GM11168 (cell line): ENCODE measurements around the gene COL6A1.
"Not testable (repeated sequence)": the region's sequence is repeated elsewhere in the genome, so short reads cannot be mapped to it uniquely, and the experiment has no call there.

ENCODE experiments used
- in situ Hi-C: fragments of 300-500 bp; cut with MboI; formaldehyde crosslinking; loops from one replicate; pipeline ENCODE4 v1.12.0; 2022; ENCODE audit warnings: low sequenced_read_pairs; ENCODE audit not compliant: unreplicated experiment

Gene COL6A1

DNA sequence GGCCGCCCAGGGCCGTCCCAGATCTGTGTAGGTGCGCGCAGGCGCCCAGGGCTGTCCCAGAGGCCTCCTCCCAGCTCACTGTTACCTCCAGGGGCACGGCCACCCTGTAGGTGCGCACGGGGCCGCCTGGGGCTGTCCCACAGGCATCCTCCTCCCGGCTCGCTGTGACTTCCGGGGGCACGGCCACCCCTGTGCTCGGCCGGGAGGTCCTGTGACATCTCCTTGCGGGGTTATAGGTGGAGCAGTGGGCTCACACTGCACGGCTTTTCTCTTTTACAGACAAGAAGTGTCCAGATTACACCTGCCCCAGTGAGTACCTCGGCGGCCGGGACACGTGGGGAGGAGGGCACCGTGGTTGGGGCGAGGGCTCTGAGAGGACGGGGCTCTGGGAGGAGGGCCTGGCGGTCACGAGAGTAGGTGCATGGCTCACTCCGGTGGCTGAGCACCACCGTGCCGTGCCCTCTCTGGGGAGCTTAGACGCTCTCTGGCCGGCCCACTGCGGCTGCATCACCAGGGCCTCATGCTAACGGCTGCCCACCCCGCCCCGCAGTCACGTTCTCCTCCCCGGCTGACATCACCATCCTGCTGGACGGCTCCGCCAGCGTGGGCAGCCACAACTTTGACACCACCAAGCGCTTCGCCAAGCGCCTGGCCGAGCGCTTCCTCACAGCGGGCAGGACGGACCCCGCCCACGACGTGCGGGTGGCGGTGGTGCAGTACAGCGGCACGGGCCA, 21.4 kb downstream of the COL6A1 start:
- in situ Hi-C loops = no loop called here

DNA sequence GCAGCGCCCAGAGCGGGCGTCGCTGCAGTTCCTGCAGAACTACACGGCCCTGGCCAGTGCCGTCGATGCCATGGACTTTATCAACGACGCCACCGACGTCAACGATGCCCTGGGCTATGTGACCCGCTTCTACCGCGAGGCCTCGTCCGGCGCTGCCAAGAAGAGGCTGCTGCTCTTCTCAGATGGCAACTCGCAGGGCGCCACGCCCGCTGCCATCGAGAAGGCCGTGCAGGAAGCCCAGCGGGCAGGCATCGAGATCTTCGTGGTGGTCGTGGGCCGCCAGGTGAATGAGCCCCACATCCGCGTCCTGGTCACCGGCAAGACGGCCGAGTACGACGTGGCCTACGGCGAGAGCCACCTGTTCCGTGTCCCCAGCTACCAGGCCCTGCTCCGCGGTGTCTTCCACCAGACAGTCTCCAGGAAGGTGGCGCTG, 22.0 kb downstream of the COL6A1 start:
- in situ Hi-C loops = no loop called here

DNA sequence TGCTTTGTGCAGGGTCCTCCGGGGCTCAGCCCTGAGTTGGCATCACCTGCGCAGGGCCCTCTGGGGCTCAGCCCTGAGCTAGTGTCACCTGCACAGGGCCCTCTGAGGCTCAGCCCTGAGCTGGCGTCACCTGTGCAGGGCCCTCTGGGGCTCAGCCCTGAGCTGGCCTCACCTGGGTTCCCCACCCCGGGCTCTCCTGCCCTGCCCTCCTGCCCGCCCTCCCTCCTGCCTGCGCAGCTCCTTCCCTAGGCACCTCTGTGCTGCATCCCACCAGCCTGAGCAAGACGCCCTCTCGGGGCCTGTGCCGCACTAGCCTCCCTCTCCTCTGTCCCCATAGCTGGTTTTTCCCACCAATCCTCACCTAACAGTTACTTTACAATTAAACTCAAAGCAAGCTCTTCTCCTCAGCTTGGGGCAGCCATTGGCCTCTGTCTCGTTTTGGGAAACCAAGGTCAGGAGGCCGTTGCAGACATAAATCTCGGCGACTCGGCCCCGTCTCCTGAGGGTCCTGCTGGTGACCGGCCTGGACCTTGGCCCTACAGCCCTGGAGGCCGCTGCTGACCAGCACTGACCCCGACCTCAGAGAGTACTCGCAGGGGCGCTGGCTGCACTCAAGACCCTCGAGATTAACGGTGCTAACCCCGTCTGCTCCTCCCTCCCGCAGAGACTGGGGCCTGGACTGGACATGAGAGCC, 22.7 kb downstream of the COL6A1 start:
- in situ Hi-C loops = no loop called here

DNA sequence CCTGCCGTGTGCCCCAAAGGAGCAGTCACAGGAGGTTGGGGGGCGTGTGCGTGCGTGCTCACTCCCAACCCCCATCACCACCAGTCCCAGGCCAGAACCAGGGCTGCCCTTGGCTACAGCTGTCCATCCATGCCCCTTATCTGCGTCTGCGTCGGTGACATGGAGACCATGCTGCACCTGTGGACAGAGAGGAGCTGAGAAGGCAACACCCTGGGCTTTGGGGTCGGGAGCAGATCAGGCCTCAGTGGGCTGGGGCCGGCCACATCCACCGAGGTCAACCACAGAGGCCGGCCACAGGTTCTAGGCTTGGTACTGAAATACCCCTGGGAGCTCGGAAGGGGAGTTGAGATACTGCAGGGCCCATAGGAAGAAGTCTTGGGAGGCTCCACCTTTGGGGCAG, 23.5 kb downstream of the COL6A1 start:
- in situ Hi-C loops = no loop called here

- in situ Hi-C loops = no loop called here
Observed at GRCh38 chr21:46005481-46005881, 23.9 kb downstream of the COL6A1 start.

- in situ Hi-C loops = not testable (repeated sequence)
Observed at GRCh38 chr21:46005894-46006546, 24.4 kb downstream of the COL6A1 start.

DNA sequence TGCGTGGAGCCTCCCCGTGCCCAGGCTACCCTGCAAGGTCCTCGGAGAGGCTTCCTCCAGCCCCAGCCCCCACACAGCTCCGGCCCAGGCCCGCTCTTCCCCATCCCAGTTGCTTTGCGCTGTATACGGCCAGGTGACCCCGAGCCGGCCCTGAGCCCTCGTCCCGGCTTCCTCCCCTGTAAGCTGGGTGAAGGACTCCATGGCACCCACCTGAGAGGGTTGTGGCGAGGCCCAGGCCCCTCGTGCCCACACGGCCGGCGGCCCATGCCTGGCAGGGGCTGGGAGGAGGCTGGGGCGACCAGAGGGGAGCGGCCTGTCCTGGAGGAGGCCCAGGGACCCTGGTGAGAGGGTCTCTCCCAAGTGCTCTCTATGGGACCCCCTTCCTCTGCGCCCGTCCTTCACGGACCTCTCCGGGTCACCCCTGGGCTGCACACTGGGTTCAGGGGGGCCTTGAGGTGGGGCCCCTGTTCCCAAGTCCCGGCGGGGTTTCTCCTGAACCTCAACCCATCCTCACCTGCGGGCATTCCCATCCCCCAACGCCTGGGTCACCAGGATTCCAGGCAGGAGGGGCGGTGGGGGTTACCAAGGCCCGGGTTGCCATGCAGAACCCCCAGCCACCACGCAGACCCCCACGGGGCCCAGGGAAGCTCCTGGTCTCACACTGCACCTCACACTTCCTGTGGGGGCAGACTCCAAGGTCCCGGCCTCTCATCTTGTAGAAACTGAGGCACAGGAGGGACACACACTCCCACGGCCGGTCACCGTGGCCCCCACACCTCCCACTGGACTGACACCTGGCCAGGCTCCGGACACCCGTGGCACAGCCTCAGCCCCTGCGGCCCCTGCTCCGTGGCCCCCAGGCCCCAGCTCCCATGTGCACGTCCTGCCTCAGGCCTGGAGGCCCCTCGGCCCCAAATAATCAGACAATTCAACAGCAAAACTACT, 25.2 kb downstream of the COL6A1 start:
- in situ Hi-C loops = no loop called here

- in situ Hi-C loops = no loop called here
Observed at GRCh38 chr21:46007492-46007868, 25.9 kb downstream of the COL6A1 start.

DNA sequence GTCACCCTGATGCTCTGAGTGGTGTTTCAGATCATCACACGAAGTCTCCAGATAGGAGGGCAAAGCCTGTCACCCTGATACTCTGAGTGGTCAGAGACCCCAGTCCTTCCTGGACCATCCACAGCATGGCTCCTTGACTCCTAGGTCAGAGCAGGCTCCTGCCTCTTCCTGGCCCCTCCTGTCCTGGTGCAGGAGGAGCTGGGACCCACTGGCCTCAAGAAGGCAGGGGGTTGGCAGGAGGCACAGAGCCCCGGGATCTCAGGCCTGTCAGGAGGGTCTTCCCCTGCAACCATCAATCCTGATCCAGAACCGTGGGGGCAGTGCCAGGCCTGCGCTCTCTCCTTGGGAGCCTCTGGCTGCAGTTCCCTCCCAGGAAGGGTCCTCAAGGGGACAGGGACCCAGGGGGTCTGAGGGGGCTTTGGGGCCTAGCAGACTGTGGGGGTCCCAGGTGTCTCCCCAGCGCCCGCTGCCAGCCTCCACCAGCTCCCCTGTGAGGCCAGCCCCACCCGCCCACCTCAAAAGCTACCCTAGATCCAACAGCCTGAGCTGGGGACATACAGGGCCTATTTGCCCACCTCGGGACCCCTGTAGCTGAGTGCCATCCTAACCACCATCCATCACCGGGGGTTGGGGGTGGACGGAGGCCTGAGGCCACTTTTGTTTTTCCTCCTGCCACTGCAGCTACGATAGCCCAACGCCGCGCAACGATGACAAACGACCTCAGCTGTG, 27.5 kb downstream of the COL6A1 start:
- in situ Hi-C loops = no loop called here

GRCh38 chr21:46009951-46010705, 28.6 kb downstream of the COL6A1 start:
- in situ Hi-C loops = no loop called here

- in situ Hi-C loops = no loop called here
Observed at GRCh38 chr21:46011267-46011967, 29.8 kb downstream of the COL6A1 start.

GRCh38 chr21:46012154-46012553, 30.6 kb downstream of the COL6A1 start:
- in situ Hi-C loops = no loop called here

GRCh38 chr21:46014828-46015227, 33.3 kb downstream of the COL6A1 start:
- in situ Hi-C loops = no loop called here

GRCh38 chr21:46017148-46017547, 35.6 kb downstream of the COL6A1 start:
- in situ Hi-C loops = no loop called here

DNA sequence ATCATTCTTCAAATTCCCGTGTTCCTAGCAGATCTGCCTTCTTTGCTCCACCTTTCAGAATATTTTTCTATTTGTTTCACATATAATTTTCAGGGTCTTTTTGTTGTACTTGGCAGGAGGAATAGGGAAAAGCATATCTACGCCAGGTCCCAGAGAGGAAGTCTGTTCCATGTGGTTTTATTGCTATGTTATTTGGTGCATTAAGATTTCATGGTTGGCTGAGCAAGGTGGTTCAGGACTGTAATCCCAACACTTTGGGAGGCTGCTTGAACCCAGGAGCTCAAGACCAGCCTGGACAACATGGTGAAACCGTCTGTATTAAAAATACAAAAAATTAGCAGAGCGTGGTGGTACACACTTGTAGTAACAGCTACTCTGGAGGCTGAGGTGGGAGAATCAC, 36.1 kb downstream of the COL6A1 start:
- in situ Hi-C loops = no loop called here

GRCh38 chr21:46018615-46019014, 37.0 kb downstream of the COL6A1 start:
- in situ Hi-C loops = no loop called here

GRCh38 chr21:46020581-46020980, 39.0 kb downstream of the COL6A1 start:
- in situ Hi-C loops = no loop called here

DNA sequence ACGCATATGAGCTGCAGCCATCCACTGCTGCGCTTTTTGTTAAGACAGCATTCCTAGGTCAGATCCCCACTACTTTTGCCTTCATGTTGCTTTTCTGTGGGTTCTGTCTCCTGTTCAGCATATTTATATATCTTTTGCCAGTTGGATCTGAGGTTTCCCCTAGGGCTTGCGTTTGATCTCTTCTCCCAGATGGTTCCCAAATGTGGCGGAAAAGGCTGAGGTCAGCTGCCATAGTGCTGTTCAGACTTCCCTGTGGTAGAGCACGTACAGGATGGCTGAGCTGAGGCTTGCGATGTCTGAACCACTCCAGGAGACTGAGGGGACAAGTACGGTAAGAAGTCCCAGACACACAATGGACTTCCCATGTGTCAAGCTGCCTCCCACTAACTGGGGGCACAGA, 39.8 kb downstream of the COL6A1 start:
- in situ Hi-C loops = no loop called here
